A549 (cell line): Measurements from ENCODE around the gene MSL1.

ENCODE experiments used
- POLR2A ChIP-seq: IDR thresholded peaks from 2 replicates; pipeline ENCODE4 v1.6.1; 2012; ENCODE audit warnings: mild to moderate bottlenecking, low read length
- TF ChIP-seq, protein P1 (sequence below): fragments of >200 bp; sonication (Bioruptor Twin); formaldehyde crosslinking; IDR thresholded peaks from 3 replicates; pipeline ENCODE4 v1.5.1; 2016
- TF ChIP-seq, protein P2 (sequence below): IDR thresholded peaks from 2 replicates; pipeline ENCODE4 v1.6.1; 2012

DNA sequence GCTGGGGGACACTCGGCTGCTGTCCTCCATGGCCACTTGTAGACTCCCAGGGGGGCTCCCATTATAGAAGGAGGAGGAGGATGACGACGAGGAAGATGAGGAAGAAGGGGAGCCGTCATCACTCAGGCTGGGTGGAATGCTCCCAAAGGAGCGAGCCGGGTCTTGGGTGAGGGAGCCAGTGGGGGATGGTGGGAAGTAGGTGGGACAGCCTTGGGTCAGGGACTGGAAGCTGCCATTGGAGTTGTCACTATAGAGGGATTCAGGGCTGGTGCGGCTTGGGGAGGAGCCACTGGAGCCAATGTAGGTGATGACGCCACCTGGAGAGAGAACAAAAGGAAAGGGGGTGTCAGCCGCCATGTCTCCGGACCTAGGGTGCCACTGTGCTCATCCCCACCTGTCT, 24.7 kb upstream of the MSL1 start:
- no peak for TF ChIP-seq POLR2A
- TF ChIP-seq, protein P1, sequence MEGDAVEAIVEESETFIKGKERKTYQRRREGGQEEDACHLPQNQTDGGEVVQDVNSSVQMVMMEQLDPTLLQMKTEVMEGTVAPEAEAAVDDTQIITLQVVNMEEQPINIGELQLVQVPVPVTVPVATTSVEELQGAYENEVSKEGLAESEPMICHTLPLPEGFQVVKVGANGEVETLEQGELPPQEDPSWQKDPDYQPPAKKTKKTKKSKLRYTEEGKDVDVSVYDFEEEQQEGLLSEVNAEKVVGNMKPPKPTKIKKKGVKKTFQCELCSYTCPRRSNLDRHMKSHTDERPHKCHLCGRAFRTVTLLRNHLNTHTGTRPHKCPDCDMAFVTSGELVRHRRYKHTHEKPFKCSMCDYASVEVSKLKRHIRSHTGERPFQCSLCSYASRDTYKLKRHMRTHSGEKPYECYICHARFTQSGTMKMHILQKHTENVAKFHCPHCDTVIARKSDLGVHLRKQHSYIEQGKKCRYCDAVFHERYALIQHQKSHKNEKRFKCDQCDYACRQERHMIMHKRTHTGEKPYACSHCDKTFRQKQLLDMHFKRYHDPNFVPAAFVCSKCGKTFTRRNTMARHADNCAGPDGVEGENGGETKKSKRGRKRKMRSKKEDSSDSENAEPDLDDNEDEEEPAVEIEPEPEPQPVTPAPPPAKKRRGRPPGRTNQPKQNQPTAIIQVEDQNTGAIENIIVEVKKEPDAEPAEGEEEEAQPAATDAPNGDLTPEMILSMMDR, result no peak
- TF ChIP-seq, protein P2, sequence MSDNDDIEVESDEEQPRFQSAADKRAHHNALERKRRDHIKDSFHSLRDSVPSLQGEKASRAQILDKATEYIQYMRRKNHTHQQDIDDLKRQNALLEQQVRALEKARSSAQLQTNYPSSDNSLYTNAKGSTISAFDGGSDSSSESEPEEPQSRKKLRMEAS, result no peak
